Lower leg skin (tissue), 4 donors: Measurements from ENCODE around the gene EIPR1. TPM values are rescaled to one million over a fixed set of nuclear protein-coding genes. Genes with fewer than 3 reads are reported as not detected.

Source experiments
- DNase-seq, 2 donors: peaks; one replicate each; pipeline ENCODE4 v3.0.0-alpha.2; 2019; ENCODE audit warnings: low spot score in 2 of 2
- H3K4me3 ChIP-seq: fragments of 200-600 bp; sonication (generic); 2 replicates; pipeline ENCODE4 v1.5.1; 2017; ENCODE audit warnings: mild to moderate bottlenecking, low read depth; ENCODE audit not compliant: poor library complexity, severe bottlenecking
- POLR2A ChIP-seq, 2 donors: fragments of 450-650 bp; IDR thresholded peaks; one replicate each; pipeline ENCODE4 v1.6.1; 2016 to 2017; ENCODE audit warnings: antibody characterized with exemption in 2 of 2, mild to moderate bottlenecking in 1 of 2, moderate library complexity in 1 of 2
- WGBS, 2 donors: methylation state at CpG; one replicate each; pipeline ENCODE4 v1.1.5; 2018; 5-methylcytosine and 5-hydroxymethylcytosine counted together
- intact Hi-C: fragments of 100-400 bp; cut with DNase I; formaldehyde crosslinking; loops from one replicate; pipeline ENCODE4 v1.15.0; 2023; ENCODE audit warnings: low total_unique reads
- total RNA-seq, 4 donors: library from RNA; depleted of rRNA; stranded (reverse); fragments of >200 nt; gene quantifications; one replicate each; pipeline ENCODE4 v1.1.0, GENCODE V29; 2016
- TF ChIP-seq, protein P1 (sequence below), 3 donors: fragments of 450-650 bp; IDR thresholded peaks; one replicate each; pipeline ENCODE4 v1.5.1; 2016; ENCODE audit warnings: antibody characterized with exemption in 3 of 3, mild to moderate bottlenecking in 3 of 3, moderate library complexity in 2 of 3

The EIPR1 gene
- total RNA-seq, 4 donors from 2014 or later: 11.8 to 44.7 (median 26.9) TPM

DNA sequence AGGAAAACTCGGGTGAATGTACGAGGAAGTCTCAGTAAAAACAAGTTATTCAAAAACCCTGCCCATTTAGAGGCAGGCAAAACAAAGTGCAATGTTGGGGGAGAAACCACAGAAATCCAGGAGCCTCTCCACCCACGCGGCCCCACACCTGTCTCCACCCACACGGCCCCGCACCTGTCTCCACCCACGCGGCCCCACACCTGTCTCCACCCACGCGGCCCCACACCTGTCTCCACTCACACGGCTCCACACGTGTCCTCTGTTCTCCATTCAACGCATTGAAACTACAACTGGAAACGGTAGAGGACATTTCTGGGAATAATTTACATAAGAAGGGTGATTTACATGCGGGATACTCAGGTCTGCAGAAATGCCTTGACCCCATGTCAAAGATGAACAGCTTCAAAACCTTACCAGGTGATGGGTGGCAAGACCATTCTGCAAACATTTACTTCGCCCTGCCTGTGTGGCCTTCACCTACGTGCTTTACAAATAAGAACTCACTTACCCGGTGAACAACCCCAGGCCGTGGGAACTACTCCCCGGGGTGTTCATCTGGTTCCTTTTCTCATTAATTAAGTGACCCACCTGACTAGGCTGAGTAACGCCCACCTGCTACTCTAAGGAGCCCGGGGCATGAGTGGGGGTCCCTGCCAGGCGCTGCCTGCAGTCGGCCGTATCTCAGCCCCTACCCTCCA lies 100.4 kb downstream of the EIPR1 start:
- 85% methylated on average over 25 of the region's 25 CpGs for WGBS, 2 donors
- intact Hi-C loops: no loop called here
- DNase-seq: peak in 1 of 2 donors; percentile 66
- H3K4me3 ChIP-seq: no peak overlapping the region
- TF ChIP-seq, protein P1, sequence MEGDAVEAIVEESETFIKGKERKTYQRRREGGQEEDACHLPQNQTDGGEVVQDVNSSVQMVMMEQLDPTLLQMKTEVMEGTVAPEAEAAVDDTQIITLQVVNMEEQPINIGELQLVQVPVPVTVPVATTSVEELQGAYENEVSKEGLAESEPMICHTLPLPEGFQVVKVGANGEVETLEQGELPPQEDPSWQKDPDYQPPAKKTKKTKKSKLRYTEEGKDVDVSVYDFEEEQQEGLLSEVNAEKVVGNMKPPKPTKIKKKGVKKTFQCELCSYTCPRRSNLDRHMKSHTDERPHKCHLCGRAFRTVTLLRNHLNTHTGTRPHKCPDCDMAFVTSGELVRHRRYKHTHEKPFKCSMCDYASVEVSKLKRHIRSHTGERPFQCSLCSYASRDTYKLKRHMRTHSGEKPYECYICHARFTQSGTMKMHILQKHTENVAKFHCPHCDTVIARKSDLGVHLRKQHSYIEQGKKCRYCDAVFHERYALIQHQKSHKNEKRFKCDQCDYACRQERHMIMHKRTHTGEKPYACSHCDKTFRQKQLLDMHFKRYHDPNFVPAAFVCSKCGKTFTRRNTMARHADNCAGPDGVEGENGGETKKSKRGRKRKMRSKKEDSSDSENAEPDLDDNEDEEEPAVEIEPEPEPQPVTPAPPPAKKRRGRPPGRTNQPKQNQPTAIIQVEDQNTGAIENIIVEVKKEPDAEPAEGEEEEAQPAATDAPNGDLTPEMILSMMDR (IDR thresholded peaks at IDR 0.05): no peak
- no peak for TF ChIP-seq POLR2A (IDR thresholded peaks at IDR 0.05)

DNA sequence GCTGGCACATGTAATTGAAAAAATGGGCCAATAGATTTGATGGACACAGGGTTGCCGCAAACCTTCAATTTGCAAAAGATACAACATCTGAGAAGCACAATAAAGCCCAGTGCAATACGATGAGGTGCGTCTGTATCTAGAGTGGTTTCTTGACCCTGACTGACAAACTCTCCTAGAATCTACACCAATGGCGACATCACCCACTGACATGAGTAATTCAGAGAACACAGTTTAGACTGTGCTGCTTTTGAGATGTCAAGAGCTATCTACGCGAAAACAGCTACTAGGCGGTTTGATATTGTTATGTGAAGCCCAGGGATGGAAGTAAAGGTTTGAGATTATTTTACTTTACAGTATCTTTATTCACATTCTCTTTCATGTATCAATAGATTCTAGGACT lies 104.9 kb downstream of the EIPR1 start:
- intact Hi-C loops: no loop called here
- no peak for DNase-seq
- TF ChIP-seq, protein P1 (IDR thresholded peaks at IDR 0.05): no peak
- TF ChIP-seq POLR2A (IDR thresholded peaks at IDR 0.05): no peak

DNA sequence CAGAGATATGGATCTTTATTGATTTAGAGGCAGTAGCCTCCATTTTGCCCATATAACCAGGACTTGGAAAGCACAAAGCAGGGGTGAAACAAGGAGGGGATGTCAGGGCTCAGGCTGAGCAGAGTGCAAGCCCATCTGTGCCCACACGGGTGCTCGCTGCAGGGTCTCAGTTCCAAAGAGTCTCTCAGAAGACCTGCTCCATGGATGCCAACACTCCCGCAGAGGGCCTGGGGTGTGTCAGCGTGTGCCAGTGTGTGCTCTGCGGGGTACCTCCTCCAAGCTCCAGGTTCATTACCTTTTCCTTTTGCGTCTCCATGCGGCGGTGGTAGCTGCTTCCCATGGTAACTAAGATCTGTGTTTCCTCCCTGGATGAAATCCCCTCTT lies 107.5 kb downstream of the EIPR1 start:
- 97 to 99% methylated on average over 8 of the region's 8 CpGs for WGBS, 2 donors
- no peak for DNase-seq
- intact Hi-C loops: no loop called here
- no peak overlapping the region for H3K4me3 ChIP-seq
- TF ChIP-seq POLR2A (IDR thresholded peaks at IDR 0.05): no peak
- TF ChIP-seq, protein P1 (IDR thresholded peaks at IDR 0.05): no peak

More for the DNA sequence above, 104.9 kb downstream of the EIPR1 start:
- H3K4me3 ChIP-seq: no peak overlapping the region
- WGBS, 2 donors: 96 to 98% methylated on average over 7 of the region's 7 CpGs

DNA sequence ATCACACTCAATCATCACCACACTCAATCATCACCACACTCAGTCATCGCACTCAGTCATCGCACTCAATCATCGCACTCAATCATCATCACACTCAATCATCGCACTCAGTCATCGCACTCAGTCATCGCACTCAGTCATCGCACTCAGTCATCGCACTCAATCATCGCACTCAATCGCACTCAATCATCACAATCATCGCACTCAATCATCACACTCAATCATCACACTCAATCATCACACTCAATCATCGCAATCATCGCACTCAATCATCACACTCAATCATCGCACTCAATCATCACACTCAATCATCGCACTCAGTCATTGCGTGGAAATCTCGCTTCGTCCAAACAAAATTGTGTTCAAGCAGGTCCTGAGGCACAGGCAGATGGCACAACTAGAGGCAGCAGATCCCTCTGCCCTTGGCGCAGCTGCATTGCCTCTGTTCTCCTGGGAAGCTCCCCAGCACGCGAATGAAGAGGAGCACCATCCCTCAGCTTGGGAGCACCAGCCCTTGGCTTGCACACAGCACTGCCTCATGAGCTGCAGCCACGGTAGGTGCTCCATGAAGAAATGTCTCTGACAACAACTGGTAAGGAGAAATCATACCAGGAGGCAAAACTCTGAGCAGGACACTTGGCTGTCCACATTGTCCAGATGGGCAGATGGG lies 108.1 kb downstream of the EIPR1 start:
- H3K4me3 ChIP-seq: no peak overlapping the region
- DNase-seq: peak in 1 of 2 donors; percentile 67
- WGBS, 2 donors: 80 to 92% methylated on average over 22 of the region's 22 CpGs
- intact Hi-C loops: no loop called here
- TF ChIP-seq, protein P1 (IDR thresholded peaks at IDR 0.05): no peak
- no peak for TF ChIP-seq POLR2A (IDR thresholded peaks at IDR 0.05)

DNA sequence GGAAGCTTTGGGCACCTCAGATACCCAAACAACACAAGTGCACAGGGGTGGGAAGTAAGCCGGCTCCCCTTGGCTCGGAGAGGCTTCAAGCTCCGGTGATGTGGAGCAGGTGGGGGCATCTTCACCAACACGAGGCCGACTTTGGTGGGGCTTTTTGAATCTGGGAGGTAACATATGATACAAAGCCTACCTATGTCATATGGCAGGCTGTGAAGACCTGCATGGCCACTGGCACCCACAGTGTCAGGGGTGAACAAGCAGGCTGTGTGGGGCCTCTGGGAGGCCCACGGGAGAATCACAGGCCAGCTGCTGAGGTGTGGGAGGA lies 109.0 kb downstream of the EIPR1 start:
- TF ChIP-seq POLR2A (IDR thresholded peaks at IDR 0.05): no peak
- TF ChIP-seq, protein P1 (IDR thresholded peaks at IDR 0.05): no peak
- 100% methylated on average over 5 to 6 of the region's 6 CpGs for WGBS, 2 donors
- intact Hi-C loops: no loop called here
- H3K4me3 ChIP-seq: no peak overlapping the region
- no peak for DNase-seq
